Aorta (tissue), 5 donors: ENCODE measurements around the gene KCNQ1. TPM values are rescaled to one million over a fixed set of nuclear protein-coding genes. Genes with fewer than 3 reads are reported as not detected.

Experiments used
- ATAC-seq: fragments of 200-7000 bp; cut with Tn5 transposase; one replicate; pipeline ENCODE4 v1.9.1; 2022; ENCODE audit warnings: moderate library complexity; ENCODE audit not compliant: low FRiP score
- DNase-seq, 2 donors: peaks; one replicate each; pipeline ENCODE4 v3.0.0-alpha.2; 2020
- H3K27ac ChIP-seq, 2 donors: one replicate each; pipeline ENCODE4 v1.5.1; 2013; ENCODE audit warnings: low read length in 2 of 2, mild to moderate bottlenecking in 2 of 2, moderate library complexity in 2 of 2, control low read depth in 1 of 2, inconsistent platforms in 1 of 2, low read depth in 1 of 2
- H3K27me3 ChIP-seq, 2 donors: one replicate each; pipeline ENCODE4 v1.6.1; 2013; ENCODE audit warnings: control low read depth in 1 of 2, low read length in 1 of 2, mild to moderate bottlenecking in 1 of 2, moderate library complexity in 1 of 2; ENCODE audit not compliant: insufficient read depth in 2 of 2, control insufficient read depth in 1 of 2
- H3K36me3 ChIP-seq, 2 donors: one replicate each; pipeline ENCODE4 v1.6.1; 2013; ENCODE audit warnings: control low read depth in 1 of 2, low read length in 1 of 2, mild to moderate bottlenecking in 1 of 2; ENCODE audit not compliant: insufficient read depth in 2 of 2, control insufficient read depth in 1 of 2
- H3K4me1 ChIP-seq, 2 donors: one replicate each; pipeline ENCODE4 v1.6.1; 2013; ENCODE audit warnings: low read length in 2 of 2, control low read depth in 1 of 2, mild to moderate bottlenecking in 1 of 2, moderate library complexity in 1 of 2; ENCODE audit not compliant: insufficient read depth in 2 of 2, control insufficient read depth in 1 of 2
- H3K4me3 ChIP-seq, 2 donors: one replicate each; pipeline ENCODE4 v1.5.1; 2013; ENCODE audit warnings: low read length in 2 of 2, control low read depth in 1 of 2, mild to moderate bottlenecking in 1 of 2
- H3K9me3 ChIP-seq: one replicate; pipeline ENCODE4 v1.6.1; 2013; ENCODE audit warnings: mild to moderate bottlenecking, low read length; ENCODE audit not compliant: control insufficient read depth
- WGBS, 2 donors: extraction: QIAGEN DNeasy Blood & Tissue Kit; methylation state at CpG; one replicate each; pipeline ENCODE4 v1.1.7; 2013; 5-methylcytosine and 5-hydroxymethylcytosine counted together
- intact Hi-C, 2 donors: fragments of 100-400 bp; cut with DNase I; formaldehyde crosslinking; loops; one replicate each; pipeline versions ENCODE4 v1.14.2 to v1.15.0; 2022
- polyA plus RNA-seq, 2 donors: library from polyadenylated mRNA; stranded (reverse); fragments of 200-250 nt; gene quantifications; one replicate each; pipeline ENCODE4 v1.2.3, GENCODE V29; 2013
- total RNA-seq, 2 donors: library from RNA; stranded (reverse); fragmentation: NEBNext Ultra II Directional; extraction: Animal tissue kit (Norgen Biotek cat#: 25700); gene quantifications; one replicate each; pipeline ENCODE4 v1.2.1, GENCODE V29; 2021
- donor health status: healthy with polysubstance abuse.
- donor health status: Bipolar disorder and iron deficiency.
- donor health status: DM: no; HTN: no; CAD: no.
- donor health status: DM: no; HTN: no; CAD: no.
- donor health status: DM: yes; HTN: yes; CAD: no.

Gene KCNQ1
- total and polyA plus RNA-seq, 4 donors = 0.67 to 11.5 (median 5.8) TPM

DNA sequence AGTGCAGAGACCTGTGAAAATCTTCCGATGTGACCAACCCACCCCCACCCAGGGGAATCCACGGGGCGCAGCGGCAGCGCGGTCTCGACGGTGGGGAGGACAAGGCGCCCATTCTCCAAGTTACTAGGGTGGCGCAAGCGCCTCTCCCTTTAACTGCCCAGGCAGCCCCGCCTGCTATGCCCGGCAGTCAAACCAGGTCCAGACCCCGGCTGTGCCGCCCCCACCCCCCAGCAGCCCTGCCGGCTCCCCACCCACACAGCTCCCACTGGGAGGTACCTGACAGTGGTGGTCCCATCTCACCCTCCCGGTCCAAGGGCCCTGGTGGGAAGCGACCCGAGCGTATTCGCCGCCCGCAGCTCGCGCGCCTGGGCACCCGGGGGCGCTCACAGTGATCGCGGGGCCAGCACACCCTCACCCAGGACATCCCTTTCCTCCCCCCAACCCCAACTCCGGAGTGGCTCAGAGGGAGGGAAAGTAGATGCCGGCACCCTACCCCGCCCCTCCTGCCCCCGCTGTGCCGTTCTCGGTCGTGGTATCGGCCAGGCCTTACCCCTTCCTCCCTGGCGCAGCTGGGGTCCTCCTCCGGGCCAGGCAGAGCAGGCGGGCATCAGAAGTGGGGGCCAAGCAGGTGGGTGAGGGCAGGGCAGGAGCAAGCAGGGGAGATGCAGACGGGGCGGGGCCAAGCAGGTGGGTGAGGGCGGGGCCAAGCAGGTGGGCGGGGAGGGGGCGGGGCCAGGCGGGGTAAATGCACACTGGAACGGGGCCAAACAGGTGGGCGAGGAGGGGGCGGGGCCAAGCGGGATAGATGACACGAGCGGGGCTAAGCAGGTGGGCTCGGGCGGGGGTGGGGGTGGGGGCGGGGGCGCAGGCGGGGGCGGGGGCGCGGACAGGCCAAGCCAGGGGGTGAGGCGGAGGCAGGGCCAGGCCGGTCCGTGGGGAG lies 657 bp upstream of the KCNQ1 start, which contains the start of gene TRPM5:
Gene TRPM5 (minus strand): TSS at position 634 of the 940 bp plus-strand sequence. CDS start 21,478 bp downstream, outside the sequence.
- H3K27me3 ChIP-seq = no peaks in the 10 kb centered on the region
- H3K4me1 ChIP-seq = no peaks in the 10 kb centered on the region
- H3K27ac ChIP-seq = no peak within 1 kb of the TSS
- 6 to 7% methylated on average over 40 to 64 of the region's 64 CpGs for WGBS, 2 donors
- DNase-seq = peak; percentile 55 to 76
- intact Hi-C loops = no loop called here
- no peaks in the 10 kb centered on the region for H3K36me3 ChIP-seq
- ATAC-seq = no peak
- H3K4me3 ChIP-seq = peak within 1 kb of the TSS; percentile 14 to 16
- H3K9me3 ChIP-seq = no peaks in the 10 kb centered on the region

DNA sequence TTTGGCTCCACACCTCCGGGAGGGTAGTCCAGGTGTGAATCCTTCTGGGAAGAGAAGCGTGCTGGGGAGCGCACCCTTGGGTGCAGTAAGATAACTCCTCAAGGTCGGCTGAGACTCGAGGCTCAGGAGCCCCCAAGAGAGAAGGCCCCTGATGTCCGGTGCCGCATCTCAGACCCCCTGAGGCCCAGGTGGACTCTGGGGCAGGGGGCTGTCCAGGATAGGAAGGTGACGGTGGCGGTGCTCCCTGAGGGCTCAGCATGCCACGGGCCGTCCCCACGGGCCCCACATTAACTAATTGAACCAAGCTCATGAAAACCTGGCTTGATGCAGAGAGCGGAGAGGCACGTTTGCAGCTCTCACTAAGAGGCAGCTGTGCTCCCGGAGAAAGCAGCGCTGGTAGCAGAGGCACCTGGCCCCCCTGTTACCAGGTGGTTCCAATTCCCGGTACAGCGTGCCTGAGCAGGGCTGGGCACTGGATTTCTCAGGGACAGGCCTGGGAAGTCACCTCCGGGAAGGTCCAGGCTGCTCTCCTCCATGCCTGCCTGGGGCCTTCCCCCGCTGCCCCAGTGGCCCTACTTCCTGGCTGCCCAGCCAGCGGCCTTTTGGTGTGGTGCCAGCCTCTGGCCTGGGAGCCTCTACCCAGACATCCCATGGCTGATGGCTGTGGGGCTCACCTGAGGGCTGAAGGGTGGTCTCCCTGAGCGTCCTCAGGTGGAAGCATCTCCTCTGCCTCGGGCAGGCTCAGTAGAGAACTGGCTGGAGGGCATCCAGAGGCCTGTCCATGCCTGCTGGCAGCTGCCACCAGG lies 1.1 kb downstream of the KCNQ1 start:
- Histone ChIP-seq H3K27ac (no peak overlapping the region), H3K9me3 (no peaks in the 10 kb centered on the region), H3K36me3 (no peaks in the 10 kb centered on the region), H3K4me1 (no peaks in the 10 kb centered on the region), H3K27me3 (no peaks in the 10 kb centered on the region), H3K4me3 (no peak overlapping the region)
- DNase-seq (peak; percentile 50 to 62), ATAC-seq (no peak)
- 51 to 53% methylated on average over 23 of the region's 23 CpGs for WGBS, 2 donors
- intact Hi-C loops = no loop called here

DNA sequence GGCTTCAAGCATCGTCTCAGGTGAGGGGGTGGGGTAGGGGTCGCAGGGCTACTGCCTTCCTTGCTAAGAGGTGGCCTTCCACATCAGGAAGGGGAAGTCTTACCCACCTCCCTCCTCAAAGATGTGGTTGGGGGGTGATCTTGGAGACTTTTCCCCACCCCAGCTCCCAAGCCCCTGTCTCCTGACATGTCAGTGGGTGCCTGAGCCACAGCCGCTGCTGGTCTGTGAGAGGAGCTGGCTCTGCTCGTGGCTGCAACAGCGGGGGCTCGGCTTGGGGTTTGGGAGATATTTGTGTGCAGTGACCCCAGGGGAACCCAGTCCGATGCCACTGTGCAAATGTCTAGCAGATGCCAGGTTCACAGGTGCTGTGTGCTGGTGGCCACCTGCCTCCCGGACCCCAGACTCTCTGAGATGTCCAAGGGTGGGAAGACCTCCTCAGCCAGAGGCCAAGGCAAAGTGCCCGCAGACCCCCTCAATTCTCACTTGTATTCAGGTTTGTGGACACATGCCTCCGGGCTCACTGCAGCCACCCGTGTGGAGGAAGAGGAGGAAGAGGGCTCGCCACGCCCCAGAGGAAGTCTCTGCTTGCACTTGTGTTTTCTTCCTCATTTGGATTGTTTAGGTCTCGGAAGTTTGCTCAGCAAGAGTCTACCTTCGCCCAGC lies 1.9 kb downstream of the KCNQ1 start:
- no peaks in the 10 kb centered on the region for H3K4me1 ChIP-seq
- no peaks in the 10 kb centered on the region for H3K36me3 ChIP-seq
- no peak for ATAC-seq
- H3K4me3 ChIP-seq = no peak overlapping the region
- H3K9me3 ChIP-seq = no peaks in the 10 kb centered on the region
- no peak overlapping the region for H3K27ac ChIP-seq
- H3K27me3 ChIP-seq = no peaks in the 10 kb centered on the region
- intact Hi-C loops = no loop called here
- peak; percentile 64 to 73 for DNase-seq
- WGBS, 2 donors = 81 to 82% methylated on average over 15 of the region's 15 CpGs

DNA sequence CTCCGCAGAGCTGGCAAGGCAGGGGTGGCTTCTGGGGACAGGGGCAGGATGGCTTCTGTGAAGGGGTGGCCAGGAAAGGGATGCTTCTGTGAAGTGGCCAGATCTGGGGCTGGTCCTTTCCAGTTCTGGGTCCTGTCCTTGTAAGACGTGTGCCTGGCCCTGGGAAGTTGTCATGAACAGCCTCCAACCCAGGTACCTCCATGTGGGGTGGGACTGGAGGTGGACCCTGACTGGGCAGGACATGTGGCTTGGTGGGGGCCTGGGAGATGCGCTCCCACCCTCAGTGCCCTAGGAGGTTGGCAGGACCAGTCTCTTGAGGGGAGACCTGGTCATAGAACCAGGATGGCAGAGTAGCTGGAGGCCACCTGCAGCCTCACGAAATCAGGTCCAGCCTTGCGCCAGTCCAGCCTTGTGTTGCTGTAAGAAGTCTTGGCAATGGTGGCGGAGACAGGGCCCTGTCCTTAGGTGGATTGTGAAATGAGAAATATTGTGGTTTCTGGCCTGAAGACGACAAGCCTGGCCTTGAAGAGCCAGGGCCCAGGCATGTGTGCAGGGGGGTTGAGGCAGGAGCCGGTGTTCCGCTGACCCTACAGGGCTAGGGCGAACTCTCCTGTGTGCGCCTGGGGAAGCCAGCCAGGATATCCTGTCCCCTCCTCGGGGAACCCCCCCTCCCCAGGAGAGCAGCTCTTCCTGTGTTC lies 2.6 kb downstream of the KCNQ1 start:
- no peaks in the 10 kb centered on the region for H3K27me3 ChIP-seq
- intact Hi-C loops = no loop called here
- ATAC-seq (no peak), DNase-seq (peak; percentile 47 to 66)
- no peak overlapping the region for H3K27ac ChIP-seq
- H3K4me3 ChIP-seq = no peak overlapping the region
- H3K4me1 ChIP-seq = no peaks in the 10 kb centered on the region
- H3K36me3 ChIP-seq = no peaks in the 10 kb centered on the region
- WGBS, 2 donors = 78 to 81% methylated on average over 12 of the region's 12 CpGs
- no peaks in the 10 kb centered on the region for H3K9me3 ChIP-seq

DNA sequence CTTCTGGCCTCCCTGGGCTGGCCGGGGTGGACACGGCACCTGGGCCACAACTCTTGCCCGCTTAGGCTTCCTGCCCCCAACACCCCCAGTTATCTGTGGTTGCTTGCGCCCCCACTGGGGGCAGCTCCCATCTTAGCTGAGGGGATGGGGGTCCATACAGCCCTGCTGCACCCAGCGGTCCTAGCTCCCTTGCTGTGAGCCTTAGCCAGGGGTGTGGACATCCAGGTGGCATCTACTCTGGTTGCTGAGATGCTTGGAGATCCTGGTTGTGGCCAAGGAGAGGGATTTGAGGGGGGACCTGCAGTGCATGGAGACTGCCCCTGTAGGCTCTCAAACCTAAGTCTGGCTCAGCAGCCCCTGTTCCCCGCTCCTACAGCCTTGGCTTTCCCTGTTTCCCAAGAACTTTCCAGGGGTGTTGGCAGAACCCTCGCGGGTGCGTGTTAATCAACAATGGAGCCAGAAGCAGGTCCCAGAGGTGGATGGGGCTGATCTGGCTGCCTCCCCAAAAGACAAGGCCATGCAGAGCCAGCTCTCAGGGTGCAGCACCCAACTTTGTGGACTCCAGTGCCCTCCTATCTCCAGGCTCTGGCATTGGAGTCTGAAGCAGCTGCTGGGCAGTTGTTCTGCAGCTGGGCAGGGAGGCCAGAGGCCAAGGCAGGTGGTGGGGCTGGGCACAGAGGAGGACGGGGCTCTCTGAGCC lies 3.3 kb downstream of the KCNQ1 start:
- H3K36me3 ChIP-seq = no peaks in the 10 kb centered on the region
- 81 to 86% methylated on average over 10 of the region's 10 CpGs for WGBS, 2 donors
- H3K9me3 ChIP-seq = no peaks in the 10 kb centered on the region
- no peak overlapping the region for H3K4me3 ChIP-seq
- ATAC-seq (no peak), DNase-seq (peak; percentile 13 to 57)
- no peaks in the 10 kb centered on the region for H3K27me3 ChIP-seq
- no peak overlapping the region for H3K27ac ChIP-seq
- intact Hi-C loops = no loop called here
- H3K4me1 ChIP-seq = no peaks in the 10 kb centered on the region

DNA sequence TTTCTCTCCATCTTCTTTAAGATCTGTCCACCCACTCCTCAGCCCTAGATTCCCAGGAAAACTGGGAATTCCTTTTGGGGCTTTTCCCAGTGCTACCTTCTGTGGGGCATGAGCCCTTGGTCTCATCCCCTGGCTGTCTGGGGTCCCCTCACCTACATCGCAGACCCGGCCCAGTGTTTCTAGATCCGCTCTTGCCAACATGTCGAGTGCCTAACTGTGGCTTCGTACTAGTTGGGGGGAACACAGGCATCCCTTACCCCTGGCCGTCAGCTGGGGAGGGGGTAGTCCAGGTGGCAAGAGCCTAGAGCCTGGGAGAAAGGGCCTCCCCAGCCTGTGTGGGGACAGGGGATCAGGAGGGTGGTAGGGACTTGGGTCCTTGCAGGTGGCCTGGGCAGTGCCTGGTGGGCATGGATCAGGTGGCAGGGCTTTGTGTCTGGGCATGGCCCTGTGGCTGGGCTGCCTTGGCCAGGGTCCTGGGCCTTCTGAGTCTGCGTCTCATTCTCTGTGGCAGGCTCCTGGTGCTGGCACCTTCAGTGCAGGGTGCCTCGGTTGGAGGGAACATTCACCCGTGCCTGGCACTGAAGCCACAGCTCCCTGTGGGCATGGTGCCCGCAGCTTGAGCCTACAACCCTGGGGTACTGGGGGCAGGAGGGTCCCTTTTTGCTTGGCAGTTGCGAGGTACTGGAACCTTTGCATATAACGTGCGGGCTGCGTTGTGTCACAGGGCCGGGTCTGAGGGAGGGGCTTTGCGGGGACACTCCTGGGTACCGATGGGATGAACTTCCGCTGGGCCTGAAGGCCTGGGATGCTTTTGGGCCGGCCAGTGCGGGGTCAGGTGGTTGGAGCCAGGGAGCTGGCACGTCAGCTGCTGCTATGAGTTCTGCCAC lies 4.1 kb downstream of the KCNQ1 start:
- Histone ChIP-seq H3K9me3 (no peaks in the 10 kb centered on the region), H3K4me3 (no peak overlapping the region), H3K27me3 (no peaks in the 10 kb centered on the region), H3K4me1 (no peaks in the 10 kb centered on the region), H3K36me3 (no peaks in the 10 kb centered on the region), H3K27ac (no peak overlapping the region)
- WGBS, 2 donors = 76 to 81% methylated on average over 21 of the region's 21 CpGs
- DNase-seq (peak; percentile 35 to 67), ATAC-seq (no peak)
- intact Hi-C loops = no loop called here

DNA sequence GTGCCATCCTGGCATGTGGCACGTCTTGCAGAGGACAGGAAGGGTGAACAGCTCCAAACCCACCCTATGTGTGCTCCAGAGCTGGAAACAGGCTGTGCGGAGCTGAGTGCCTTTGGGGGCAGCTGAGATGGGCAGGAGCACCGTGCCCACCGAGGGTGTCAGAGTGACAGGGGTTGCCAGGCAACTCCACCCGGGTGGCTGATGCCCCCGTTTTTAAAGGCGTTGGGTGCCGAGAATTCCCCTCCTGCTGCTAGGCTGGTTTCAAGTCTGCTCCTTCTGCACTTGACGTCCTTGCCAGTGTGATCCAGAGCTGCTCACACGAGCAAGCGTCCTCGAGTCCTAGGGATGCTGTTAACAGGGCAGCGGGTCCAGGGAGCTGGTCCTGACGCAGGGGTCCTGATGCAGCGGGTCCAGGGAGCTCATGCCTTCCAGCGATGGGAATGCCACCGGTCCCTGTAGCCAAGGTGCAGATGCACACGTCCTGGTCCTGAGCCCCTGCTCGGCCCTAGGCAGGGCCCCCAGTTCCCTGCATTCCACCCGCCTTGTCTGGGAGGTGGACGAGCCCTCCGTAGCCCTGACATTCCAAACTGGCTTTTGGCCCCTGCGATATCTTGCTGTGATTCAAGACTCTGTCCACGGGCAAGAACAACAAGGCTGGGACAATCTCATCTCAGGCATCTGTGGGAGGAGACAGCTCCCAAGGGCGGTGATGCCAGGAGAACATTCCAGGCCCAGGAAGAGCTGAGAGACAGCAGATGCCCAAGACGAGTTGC lies 4.9 kb downstream of the KCNQ1 start:
- H3K36me3 ChIP-seq = no peaks in the 10 kb centered on the region
- H3K9me3 ChIP-seq = no peaks in the 10 kb centered on the region
- 60 to 61% methylated on average over 25 to 26 of the region's 26 CpGs for WGBS, 2 donors
- peak; percentile 30 to 73 for DNase-seq
- ATAC-seq = no peak
- H3K27ac ChIP-seq = no peak overlapping the region
- intact Hi-C loops = no loop called here
- H3K4me3 ChIP-seq = no peak overlapping the region
- no peaks in the 10 kb centered on the region for H3K27me3 ChIP-seq
- H3K4me1 ChIP-seq = no peaks in the 10 kb centered on the region
